GM18508 (cell line): ENCODE measurements around the gene ERMP1.
"Not testable (repeated sequence)": the region's sequence is repeated elsewhere in the genome, so short reads cannot be mapped to it uniquely, and the experiment has no call there.

Experiments
- ATAC-seq: cut with Tn5 transposase; IDR thresholded peaks from one replicate; pipeline ENCODE4 v1.9.1; 2021; ENCODE audit warnings: moderate number of reproducible peaks; ENCODE audit not compliant: insufficient read depth, unreplicated experiment

The ERMP1 gene

DNA sequence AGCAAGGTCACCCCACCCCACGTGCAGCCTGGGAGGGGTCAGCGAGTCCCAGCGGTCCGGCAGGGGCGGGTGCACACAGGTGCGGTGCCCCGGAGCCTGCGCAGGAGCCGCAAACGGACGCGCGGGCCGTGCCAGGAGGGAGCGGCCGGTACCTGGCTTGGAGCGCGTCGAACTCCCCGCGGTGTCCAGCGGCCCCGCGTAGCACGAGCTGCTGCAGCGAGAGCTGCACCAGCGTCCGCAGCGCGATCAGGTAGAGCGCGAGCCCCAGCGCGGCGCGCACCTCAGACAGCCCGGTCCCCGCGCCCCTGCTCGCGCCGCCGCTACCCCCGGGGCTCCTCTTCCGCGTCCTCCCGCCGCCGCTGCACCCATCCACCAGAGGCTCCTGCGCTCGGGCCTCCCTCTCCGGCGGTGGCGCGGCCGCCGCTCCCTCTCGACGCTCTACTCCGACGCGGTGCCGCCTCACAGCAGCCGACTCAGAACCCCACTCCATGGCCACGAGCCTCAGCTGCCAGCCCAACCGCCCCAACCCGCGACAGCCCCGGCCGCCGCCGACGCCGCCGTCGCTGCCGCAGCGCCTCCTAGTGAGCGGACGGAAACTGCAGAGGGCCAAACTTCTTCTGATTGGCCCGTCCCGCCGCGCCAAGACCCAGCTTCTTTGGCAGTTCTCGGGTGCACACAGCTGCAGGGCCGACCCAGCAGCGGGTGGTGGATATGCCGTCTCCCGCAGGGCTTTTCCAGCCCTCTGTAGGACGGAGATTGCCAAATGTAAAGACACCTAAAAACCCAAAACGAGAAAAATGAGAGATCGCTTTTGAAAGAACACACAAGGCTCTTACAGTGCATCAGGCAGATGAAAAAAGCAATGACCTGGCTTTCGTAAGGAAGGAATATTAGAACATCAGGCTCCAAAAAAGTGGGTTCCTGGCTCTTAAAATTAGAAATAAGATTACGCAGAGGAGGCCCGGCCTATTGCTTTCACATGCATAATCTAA, at the start of gene ERMP1:
Gene ERMP1, minus strand, starts transcription at position 580 of the 992 bp plus-strand sequence. Its CDS starts 90 bp downstream, at position 490.
- peak; percentile 47 for ATAC-seq

DNA sequence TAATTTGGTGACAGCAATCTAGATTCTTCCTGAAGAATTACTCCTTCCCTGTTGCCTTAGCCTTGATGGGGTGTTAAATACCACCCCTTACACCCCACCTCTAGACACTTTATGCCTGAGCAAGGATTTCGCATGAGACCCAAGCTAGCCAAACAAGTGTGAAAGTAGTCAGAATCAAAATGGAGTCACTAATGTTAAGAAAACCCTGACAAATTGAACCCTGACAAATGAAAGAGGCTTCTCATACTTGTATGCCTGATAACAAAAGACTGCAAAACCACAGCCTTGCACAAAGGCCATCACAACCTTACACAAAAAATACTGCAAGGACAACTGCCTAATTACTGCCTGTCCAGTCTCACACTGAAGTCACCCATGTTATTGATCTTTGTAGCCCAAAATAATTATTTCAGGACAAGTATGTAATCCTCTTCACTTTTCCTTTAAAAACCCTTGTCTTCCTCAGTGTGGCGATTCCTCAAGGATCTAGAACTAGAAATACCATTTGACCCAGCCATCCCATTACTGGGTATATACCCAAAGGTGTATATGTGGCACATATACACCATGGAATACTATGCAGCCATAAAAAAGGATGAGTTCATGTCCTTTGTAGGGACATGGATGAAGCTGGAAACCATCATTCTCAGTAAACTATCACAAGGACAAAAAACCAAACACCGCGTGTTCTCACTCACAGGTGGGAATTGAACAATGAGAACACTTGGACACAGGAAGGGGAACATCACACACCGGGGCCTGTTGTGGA, 49.5 kb upstream of the ERMP1 start:
- ATAC-seq = not testable (repeated sequence)

GRCh38 chr9:5879419-5880181, 46.7 kb upstream of the ERMP1 start:
- ATAC-seq = no peak

- no peak for ATAC-seq
Measured at GRCh38 chr9:5876711-5877110, 43.8 kb upstream of the ERMP1 start.

GRCh38 chr9:5876026-5876425, 43.1 kb upstream of the ERMP1 start:
- no peak for ATAC-seq

GRCh38 chr9:5874048-5874447, 41.1 kb upstream of the ERMP1 start:
- no peak for ATAC-seq

GRCh38 chr9:5873439-5873838, 40.5 kb upstream of the ERMP1 start:
- no peak for ATAC-seq

GRCh38 chr9:5872511-5872910, 39.6 kb upstream of the ERMP1 start:
- ATAC-seq = no peak

DNA sequence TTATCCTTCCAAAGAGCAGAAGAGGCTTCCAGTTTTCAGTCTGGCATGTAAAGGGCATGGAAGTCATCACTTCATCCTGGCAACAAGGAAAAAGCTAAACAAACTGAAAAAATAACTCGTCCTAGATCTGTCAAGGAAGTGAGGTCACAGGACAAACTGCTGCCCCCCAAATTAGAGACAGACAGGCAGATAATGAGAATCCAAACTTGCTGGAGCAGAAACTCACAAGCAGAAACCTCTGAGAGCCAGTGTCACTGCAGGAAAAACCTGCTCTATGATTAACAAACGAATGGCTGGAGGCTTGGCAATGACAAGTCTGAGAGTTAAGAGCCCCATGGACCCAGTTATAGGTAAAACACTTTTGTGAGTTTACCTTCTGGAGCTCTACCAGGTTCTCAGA, 38.9 kb upstream of the ERMP1 start:
- no peak for ATAC-seq

DNA sequence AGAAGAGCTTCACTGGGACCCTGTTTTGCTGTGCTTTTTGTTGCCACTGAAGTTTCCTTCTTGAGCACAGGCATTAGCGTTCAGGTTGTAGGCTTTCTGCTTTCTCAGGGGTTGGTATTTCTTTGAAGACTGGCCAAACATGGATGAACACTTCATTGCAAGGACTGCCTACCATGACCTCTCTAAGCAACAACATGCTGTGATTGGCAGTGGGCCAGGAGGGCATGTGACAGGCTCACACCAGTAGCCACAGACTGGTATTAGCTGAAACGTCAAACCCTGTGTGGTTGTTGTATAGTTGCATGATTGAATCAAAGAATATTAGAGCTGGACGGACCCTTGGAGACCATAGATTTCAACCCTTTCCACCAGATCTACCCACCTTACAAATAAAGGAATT, 37.8 kb upstream of the ERMP1 start:
- no peak for ATAC-seq

- no peak for ATAC-seq
Measured at GRCh38 chr9:5870020-5870339, 37.1 kb upstream of the ERMP1 start.

GRCh38 chr9:5869315-5870019, 36.5 kb upstream of the ERMP1 start:
- ATAC-seq = no peak

GRCh38 chr9:5868235-5868634, 35.3 kb upstream of the ERMP1 start:
- ATAC-seq = no peak

- ATAC-seq = no peak
Measured at GRCh38 chr9:5866685-5867084, 33.8 kb upstream of the ERMP1 start.

DNA sequence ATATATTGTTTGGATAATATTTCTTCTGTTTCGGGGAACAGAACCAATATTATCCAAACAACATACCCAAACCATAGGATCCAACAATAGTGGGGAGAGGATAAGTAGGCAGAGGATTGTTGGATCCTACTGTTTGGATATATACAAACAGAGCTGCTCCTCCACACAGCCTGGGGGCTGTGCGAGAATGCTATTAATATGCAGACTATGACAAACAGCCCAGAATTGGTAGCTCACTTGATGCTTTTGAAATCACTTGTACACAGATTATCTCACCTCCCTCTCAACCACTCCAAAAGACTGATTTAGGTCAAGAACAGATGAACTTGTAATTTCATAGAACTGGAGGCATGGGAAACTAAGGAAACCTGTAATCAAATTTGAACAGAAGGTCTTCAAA, 33.4 kb upstream of the ERMP1 start:
- ATAC-seq = no peak

GRCh38 chr9:5864446-5864845, 31.5 kb upstream of the ERMP1 start:
- ATAC-seq = no peak

GRCh38 chr9:5863092-5863746, 30.3 kb upstream of the ERMP1 start:
- ATAC-seq = no peak

GRCh38 chr9:5858833-5859232, 25.9 kb upstream of the ERMP1 start:
- no peak for ATAC-seq

GRCh38 chr9:5857928-5858327, 25.0 kb upstream of the ERMP1 start:
- no peak for ATAC-seq
